T-helper 17 cell (primary cell): Measurements from ENCODE around the gene CBX2. TPM values are rescaled to one million over a fixed set of nuclear protein-coding genes. Genes with fewer than 3 reads are reported as not detected.
A peak's percentile ranks its signal among the peaks of the same experiment; 100 is the strongest.

Source experiments
- ATAC-seq: fragments of 150-1000 bp; cut with Tn5 transposase; 2 replicates; pipeline ENCODE4 v1.10.0; 2021; ENCODE audit warnings: mild to moderate bottlenecking, moderate library complexity
- DNase-seq, 3 donors: peaks; one replicate each; pipeline versions ENCODE4 v3.0.0 to v3.0.0-alpha.2; 2020 to 2021
- H3K9me3 ChIP-seq: one replicate; pipeline ENCODE4 v1.7.0; 2013; ENCODE audit warnings: low read length, mild to moderate bottlenecking; ENCODE audit not compliant: control insufficient read depth, poor library complexity, severe bottlenecking
- H3K27ac Mint-ChIP-seq: one replicate; pipeline ENCODE4 v1.8.0; 2022; ENCODE audit warnings: mild to moderate bottlenecking, moderate library complexity, mixed read lengths
- H3K27me3 Mint-ChIP-seq: one replicate; pipeline ENCODE4 v1.8.0; 2022; ENCODE audit warnings: mixed read lengths
- H3K36me3 Mint-ChIP-seq: one replicate; pipeline ENCODE4 v1.8.0; 2022; ENCODE audit warnings: low read depth, mixed read lengths
- H3K4me1 Mint-ChIP-seq: one replicate; pipeline ENCODE4 v1.8.0; 2022; ENCODE audit warnings: mild to moderate bottlenecking, mixed read lengths
- H3K4me3 Mint-ChIP-seq: one replicate; pipeline ENCODE4 v1.8.0; 2022; ENCODE audit warnings: mild to moderate bottlenecking, moderate library complexity, mixed read lengths
- total RNA-seq, 4 donors: library from RNA in 2 of 4; stranded (reverse) in 2 of 4; gene quantifications; one replicate each; pipeline ENCODE4 v1.2.3 and lab custom pipeline; 2022 to 2026

The CBX2 gene
- total RNA-seq, 2 donors from 2014 or later: 0.18 TPM; not detected in 1

- Mint-ChIP-seq H3K4me1 (peaks cover 24% of the 10 kb centered on the region), H3K4me3 (peak overlapping the region; percentile 72), H3K27me3 (peaks cover 66% of the 10 kb centered on the region), H3K36me3 (peaks cover 2% of the 10 kb centered on the region), H3K27ac (peak overlapping the region; percentile 43)
- no peak for ATAC-seq
- DNase-seq: no peak
- no peaks in the 10 kb centered on the region for H3K9me3 ChIP-seq
Observed at GRCh38 chr17:79808763-79809529, 31.0 kb downstream of the CBX2 start.

- no peak overlapping the region for H3K27ac Mint-ChIP-seq
- no peaks in the 10 kb centered on the region for H3K9me3 ChIP-seq
- no peak for DNase-seq
- H3K36me3 Mint-ChIP-seq: peaks cover 2% of the 10 kb centered on the region
- no peak for ATAC-seq
- peaks cover 67% of the 10 kb centered on the region for H3K27me3 Mint-ChIP-seq
- H3K4me3 Mint-ChIP-seq: no peak overlapping the region
- H3K4me1 Mint-ChIP-seq: peaks cover 26% of the 10 kb centered on the region
Observed at GRCh38 chr17:79809530-79810129, 31.7 kb downstream of the CBX2 start.

GRCh38 chr17:79810130-79811010, 32.4 kb downstream of the CBX2 start:
- Mint-ChIP-seq H3K4me3 (peak overlapping the region; percentile 58), H3K27ac (no peak overlapping the region), H3K36me3 (peaks cover 2% of the 10 kb centered on the region), H3K4me1 (peaks cover 22% of the 10 kb centered on the region), H3K27me3 (peaks cover 60% of the 10 kb centered on the region)
- no peaks in the 10 kb centered on the region for H3K9me3 ChIP-seq
- peak; percentile 62 to 79 (median 78) for DNase-seq
- ATAC-seq: peak; percentile 97

- DNase-seq (no peak), ATAC-seq (no peak)
- peak overlapping the region; percentile 67 for H3K27ac Mint-ChIP-seq
- no peaks in the 10 kb centered on the region for H3K9me3 ChIP-seq
- peaks cover 20% of the 10 kb centered on the region for H3K4me1 Mint-ChIP-seq
- peaks cover 55% of the 10 kb centered on the region for H3K27me3 Mint-ChIP-seq
- H3K4me3 Mint-ChIP-seq: peak overlapping the region; percentile 59
- H3K36me3 Mint-ChIP-seq: peaks cover 2% of the 10 kb centered on the region
Observed at GRCh38 chr17:79811011-79811867, 33.3 kb downstream of the CBX2 start.

- H3K27me3 Mint-ChIP-seq: peaks cover 54% of the 10 kb centered on the region
- H3K9me3 ChIP-seq: no peaks in the 10 kb centered on the region
- no peak for DNase-seq
Observed at GRCh38 chr17:79811868-79812352, 34.0 kb downstream of the CBX2 start.

GRCh38 chr17:79812353-79813258, 34.7 kb downstream of the CBX2 start:
- H3K4me1 Mint-ChIP-seq: peaks cover 22% of the 10 kb centered on the region
- no peak for DNase-seq
- peaks cover 54% of the 10 kb centered on the region for H3K27me3 Mint-ChIP-seq
- ATAC-seq: no peak
- H3K4me3 Mint-ChIP-seq: peak overlapping the region; percentile 79
- H3K27ac Mint-ChIP-seq: peak overlapping the region; percentile 67
- peaks cover 3% of the 10 kb centered on the region for H3K36me3 Mint-ChIP-seq
- no peaks in the 10 kb centered on the region for H3K9me3 ChIP-seq

More at GRCh38 chr17:79811868-79812352, 34.0 kb downstream of the CBX2 start:
- Mint-ChIP-seq H3K27ac (peak overlapping the region; percentile 67), H3K4me3 (peak overlapping the region; percentile 59), H3K4me1 (peaks cover 20% of the 10 kb centered on the region), H3K36me3 (peaks cover 2% of the 10 kb centered on the region)
- no peak for ATAC-seq

GRCh38 chr17:79813297-79814126, 35.6 kb downstream of the CBX2 start:
- Mint-ChIP-seq H3K36me3 (peaks cover 5% of the 10 kb centered on the region), H3K27ac (no peak overlapping the region), H3K27me3 (peaks cover 50% of the 10 kb centered on the region), H3K4me3 (peak overlapping the region; percentile 31), H3K4me1 (peaks cover 21% of the 10 kb centered on the region)
- DNase-seq (no peak), ATAC-seq (no peak)
- no peaks in the 10 kb centered on the region for H3K9me3 ChIP-seq

GRCh38 chr17:79814127-79814973, 36.4 kb downstream of the CBX2 start:
- peaks cover 5% of the 10 kb centered on the region for H3K36me3 Mint-ChIP-seq
- peaks cover 48% of the 10 kb centered on the region for H3K27me3 Mint-ChIP-seq

GRCh38 chr17:79814974-79815835, 37.3 kb downstream of the CBX2 start:
- Mint-ChIP-seq H3K4me3 (peak overlapping the region; percentile 82), H3K4me1 (peaks cover 19% of the 10 kb centered on the region), H3K27ac (no peak overlapping the region), H3K27me3 (peaks cover 55% of the 10 kb centered on the region), H3K36me3 (peaks cover 5% of the 10 kb centered on the region)
- ATAC-seq (no peak), DNase-seq (no peak)
- H3K9me3 ChIP-seq: no peaks in the 10 kb centered on the region

More at GRCh38 chr17:79814127-79814973, 36.4 kb downstream of the CBX2 start:
- H3K27ac Mint-ChIP-seq: no peak overlapping the region
- peaks cover 19% of the 10 kb centered on the region for H3K4me1 Mint-ChIP-seq
- ATAC-seq: no peak
- H3K9me3 ChIP-seq: no peaks in the 10 kb centered on the region
- peak overlapping the region; percentile 82 for H3K4me3 Mint-ChIP-seq
- no peak for DNase-seq
